K562 (cell line): Measurements from ENCODE around the gene NCAM2. TPM values are rescaled to one million over a fixed set of nuclear protein-coding genes. Genes with fewer than 3 reads are reported as not detected.

ENCODE experiments used
- ATAC-seq: fragments of 200-7000 bp; cut with Tn5 transposase; 3 replicates; pipeline ENCODE4 v1.9.1; 2020; ENCODE audit warnings: moderate library complexity
- BruUV-seq: library from RNA; stranded (reverse); fragments of 400-500 nt; replicated peaks from 2 replicates; lab custom pipeline; 2021; lab: Mats Ljungman, UMichigan
- CTCF ChIA-PET: fragments of 300-600 bp; formaldehyde crosslinking; extraction: SDS; loops from one replicate; lab custom pipeline; 2021; ENCODE audit warnings: low intra/inter-chr PET ratio; lab: Yijun Ruan, JAX
- POLR2A ChIA-PET: fragments of 300-600, 350-650 bp; sonication (Branson Sonifier 250); formaldehyde crosslinking; extraction: SDS; loops from one replicate; lab custom pipeline; 2021; ENCODE audit warnings: antibody characterized with exemption, inconsistent platforms; lab: Yijun Ruan, JAX
- DNase-seq, 4 experiments: peaks; one replicate each; pipeline versions ENCODE4 v3.0.0 to v3.0.0-alpha.2; 2011 to 2018; ENCODE audit warnings: low spot score in 3 of 4, mixed read lengths in 3 of 4; ENCODE audit errors: extremely low read depth in 1 of 4
- FAIRE-seq: peaks from 2 replicates; lab custom pipeline; 2011; peaks lifted over from hg19 to GRCh38; lab: Jason Lieb, UNC
- H2AFZ ChIP-seq: 2 replicates; pipeline ENCODE4 v1.6.0; 2011; ENCODE audit warnings: low read depth, low read length, control low read depth, inconsistent platforms
- H3K27ac ChIP-seq: fragments of 200-600 bp; 3 replicates; pipeline ENCODE4 v1.8.0; 2011; ENCODE audit warnings: low read depth, mild to moderate bottlenecking, control low read depth, inconsistent platforms, low read length, moderate library complexity, mixed read lengths; ENCODE audit errors: extremely low read depth
- H3K27me3 ChIP-seq, 2 experiments: fragments of 300-600 bp in 1 of 2; 2 replicates in 1 of 2; 3 replicates in 1 of 2; pipeline versions ENCODE4 v1.6.0 to v1.8.0; 2011; ENCODE audit warnings: inconsistent platforms in 2 of 2, low read length in 2 of 2, mild to moderate bottlenecking in 1 of 2, mixed read lengths in 1 of 2, moderate library complexity in 1 of 2; ENCODE audit not compliant: control insufficient read depth in 2 of 2, insufficient read depth in 2 of 2
- H3K36me3 ChIP-seq: fragments of 300-600 bp; 3 replicates; pipeline ENCODE4 v1.8.0; 2011; ENCODE audit warnings: mild to moderate bottlenecking, low read length, inconsistent platforms; ENCODE audit not compliant: control insufficient read depth, insufficient read depth
- H3K4me1 ChIP-seq, 2 experiments: fragments of 200-600 bp in 1 of 2; replicated peaks in 1 of 2; 2 replicates in 1 of 2; 3 replicates in 1 of 2; pipeline versions ENCODE4 v1.5.1 to v1.8.0; 2011; ENCODE audit warnings: inconsistent platforms in 2 of 2, low read length in 2 of 2, mild to moderate bottlenecking in 1 of 2, mixed read lengths in 1 of 2, moderate library complexity in 1 of 2; ENCODE audit not compliant: control insufficient read depth in 2 of 2, insufficient read depth in 2 of 2
- H3K4me2 ChIP-seq: 2 replicates; pipeline ENCODE4 v1.6.1; 2011; ENCODE audit warnings: low read length, control low read depth, inconsistent platforms, mixed read lengths; ENCODE audit not compliant: insufficient read depth
- H3K4me3 ChIP-seq: fragments of 200-600 bp; sonication (generic), shearing (Covaris generic); 2 replicates; pipeline ENCODE4 v1.5.1; 2016; ENCODE audit warnings: control low read depth, inconsistent platforms
- H3K79me2 ChIP-seq: fragments of 200-600 bp; 3 replicates; pipeline ENCODE4 v1.8.0; 2011; ENCODE audit warnings: low read length, inconsistent platforms; ENCODE audit not compliant: control insufficient read depth, insufficient read depth
- H3K9ac ChIP-seq, 2 experiments: 2 replicates each; pipeline versions ENCODE4 v1.6.0 to v1.6.1; 2011; ENCODE audit warnings: low read depth in 2 of 2, low read length in 2 of 2, control low read depth in 1 of 2, inconsistent platforms in 1 of 2, mild to moderate bottlenecking in 1 of 2, mixed read lengths in 1 of 2; ENCODE audit not compliant: insufficient read depth in 1 of 2
- H3K9me1 ChIP-seq: one replicate; pipeline ENCODE4 v1.6.0; 2011; ENCODE audit warnings: inconsistent platforms, mild to moderate bottlenecking, low read length, moderate library complexity; ENCODE audit not compliant: control insufficient read depth, insufficient read depth
- H3K9me3 ChIP-seq: replicated peaks from 2 replicates; pipeline ENCODE4 v1.5.1; 2011; ENCODE audit warnings: low read depth, low read length, inconsistent platforms; ENCODE audit not compliant: control insufficient read depth, insufficient read depth
- H4K20me1 ChIP-seq: replicated peaks from 2 replicates; pipeline ENCODE4 v1.6.1; 2011; ENCODE audit warnings: low read length, inconsistent platforms, mixed read lengths; ENCODE audit not compliant: control insufficient read depth, insufficient read depth
- ATF1 ChIP-seq, 2 experiments: fragments of 450-650 bp in 1 of 2; IDR thresholded peaks; 2 replicates each; pipeline ENCODE4 v1.6.1; 2016; ENCODE audit warnings: missing compliant biosample characterization in 1 of 2, missing genetic modification characterization in 1 of 2
- ATF7 ChIP-seq: fragments of 450-650 bp; IDR thresholded peaks from 2 replicates; pipeline ENCODE4 v1.7.1; 2014; ENCODE audit warnings: mild to moderate bottlenecking, moderate library complexity
- CBX8 ChIP-seq: fragments of 200-600 bp; sonication (generic); IDR thresholded peaks from 2 replicates; pipeline ENCODE4 v1.6.1; 2012; ENCODE audit warnings: borderline replicate concordance, mixed run types, low read depth, mild to moderate bottlenecking, moderate library complexity, mixed read lengths, low read length, control low read depth, inconsistent platforms; ENCODE audit not compliant: poor library complexity, severe bottlenecking; ENCODE audit errors: extremely low read depth
- CHD4 ChIP-seq: fragments of 200-600 bp; sonication (generic); IDR thresholded peaks from 3 replicates; pipeline ENCODE4 v1.6.1; 2012; ENCODE audit warnings: low read depth, mild to moderate bottlenecking, mixed read lengths, low read length, inconsistent platforms; ENCODE audit not compliant: insufficient read depth, insufficient replicate concordance, poor library complexity, severe bottlenecking
- FOSL1 ChIP-seq: fragments of 200-800 bp; sonication (Bioruptor generic); conservative IDR thresholded peaks from 2 replicates; pipeline ENCODE4 v1.6.1; 2016; ENCODE audit warnings: missing genetic modification characterization, missing compliant biosample characterization
- RBM39 ChIP-seq: fragments of 200-400 bp; formaldehyde crosslinking; optimal IDR thresholded peaks from 2 replicates; pipeline ENCODE3; 2018; ENCODE audit warnings: low read depth, low read length
- RNF219 ChIP-seq: fragments of 250-450 bp; sonication (Bioruptor Pico); IDR thresholded peaks from 2 replicates; pipeline ENCODE4 v1.5.0; 2022; ENCODE audit warnings: mild to moderate bottlenecking
- TFE3 ChIP-seq: fragments of 450-650 bp; formaldehyde crosslinking; IDR thresholded peaks from 2 replicates; pipeline ENCODE4 v1.4.0; 2020; ENCODE audit warnings: mild to moderate bottlenecking, mixed read lengths
- VEZF1 ChIP-seq: fragments of 200-800 bp; sonication (Bioruptor generic); IDR thresholded peaks from 2 replicates; pipeline ENCODE4 v1.6.1; 2017; ENCODE audit warnings: missing genetic modification characterization, missing compliant biosample characterization
- ZNF830 ChIP-seq: fragments of 250-450 bp; sonication (Bioruptor Pico); IDR thresholded peaks from 2 replicates; pipeline ENCODE4 v1.5.0; 2021; ENCODE audit warnings: mild to moderate bottlenecking
- WGBS: fragments of 100-300 bp; shearing (Covaris generic); methylation state at CpG from one replicate; pipeline ENCODE4 v1.1.6; 2016; ENCODE audit warnings: low coverage, mixed read lengths; ENCODE audit not compliant: insufficient coverage; ENCODE audit errors: missing lambda C conversion rate; 5-methylcytosine and 5-hydroxymethylcytosine counted together
- in situ Hi-C: fragments of 300-500 bp; cut with MboI; formaldehyde crosslinking; loops from 4 replicates; pipeline ENCODE4 v1.15.0; 2018; ENCODE audit warnings: inconsistent platforms, mixed read lengths
- intact Hi-C: fragments of 100-400 bp; cut with micrococcal nuclease; formaldehyde crosslinking; loops from 2 replicates; pipeline ENCODE4 v1.14.2; 2022
- polyA plus RNA-seq, 8 experiments: library from polyadenylated mRNA; depleted of rRNA in 4 of 8; stranded (reverse) in 5 of 8; unstranded in 3 of 8; fragments of >200 nt; fragmentation: Nextera tagmentation in 2 of 8; fragmentation: Illumina TruSeq in 1 of 8; extraction: Ambion mirVana in 2 of 8; extraction: Trizol in 1 of 8; gene quantifications; 2 replicates each; pipeline versions ENCODE4 v1.2.1 to v1.2.3, GENCODE V29; 2011 to 2014; ENCODE audit warnings: inconsistent platforms in 1 of 8, missing spikeins in 1 of 8
- total RNA-seq, 7 experiments: library from RNA; depleted of rRNA in 6 of 7; stranded (reverse); fragments of >200 nt in 6 of 7; fragmentation: Illumina TruSeq in 2 of 7; extraction: Trizol in 2 of 7; gene quantifications; 2 replicates each; pipeline versions ENCODE4 v1.2.1 to v1.2.3, GENCODE V29; 2011 to 2021; ENCODE audit warnings: low replicate concordance in 1 of 7
- TF ChIP-seq, protein P1 (sequence below): fragments of 250-450 bp; sonication (Bioruptor Pico); IDR thresholded peaks from 2 replicates; pipeline ENCODE4 v1.4.0; 2020; ENCODE audit warnings: mild to moderate bottlenecking
- TF ChIP-seq, protein P2 (sequence below): fragments of 250-450 bp; sonication (Bioruptor Pico); IDR thresholded peaks from 2 replicates; pipeline ENCODE4 v1.8.0; 2022; ENCODE audit warnings: moderate library complexity, mild to moderate bottlenecking, inconsistent platforms

NCAM2 gene
- total and polyA plus RNA-seq, 9 of the 15 experiments (the other 6 are each of a cell fraction or from before 2014, with no cell fraction given), result 14.0 to 58.2 (median 27.8) TPM

GRCh38 chr21:21045518-21045917 lies 47.3 kb downstream of the NCAM2 start:
- H3K9ac ChIP-seq, result no peak overlapping the region
- no peak overlapping the region; the same call in 2 of the 3 replicates for H3K27ac ChIP-seq
- ATAC-seq (no peak; the same call in 2 of the 3 replicates), FAIRE-seq (no peak), DNase-seq (no peak)
- in situ Hi-C loops (no loop called here), intact Hi-C loops (no loop called here)
- H3K36me3 ChIP-seq, result no peaks in the 10 kb centered on the region
- no peaks in the 10 kb centered on the region for H3K9me1 ChIP-seq
- CTCF ChIA-PET, result no interaction called here
- no peak overlapping the region for H3K4me2 ChIP-seq
- H3K4me3 ChIP-seq, result no peak overlapping the region
- H4K20me1 ChIP-seq, result no peaks in the 10 kb centered on the region
- no peak overlapping the region for H2AFZ ChIP-seq
- BruUV-seq, result no TSS peak
- H3K27me3 ChIP-seq, result no peaks in the 10 kb centered on the region
- POLR2A ChIA-PET, result no interaction called here
- no peaks in the 10 kb centered on the region for H3K9me3 ChIP-seq
- peaks cover 0 to 4% of the 10 kb centered on the region in 2 experiments; a peak in 2 of 5 replicates for H3K4me1 ChIP-seq
- 22% methylated on average over 3 of the region's 3 CpGs for WGBS
- no peaks in the 10 kb centered on the region for H3K79me2 ChIP-seq
- no peak for TF ChIP-seq VEZF1 (CRISPR knock-in tag)
- peak; percentile 70 for TF ChIP-seq TFE3
- TF ChIP-seq, protein P1, sequence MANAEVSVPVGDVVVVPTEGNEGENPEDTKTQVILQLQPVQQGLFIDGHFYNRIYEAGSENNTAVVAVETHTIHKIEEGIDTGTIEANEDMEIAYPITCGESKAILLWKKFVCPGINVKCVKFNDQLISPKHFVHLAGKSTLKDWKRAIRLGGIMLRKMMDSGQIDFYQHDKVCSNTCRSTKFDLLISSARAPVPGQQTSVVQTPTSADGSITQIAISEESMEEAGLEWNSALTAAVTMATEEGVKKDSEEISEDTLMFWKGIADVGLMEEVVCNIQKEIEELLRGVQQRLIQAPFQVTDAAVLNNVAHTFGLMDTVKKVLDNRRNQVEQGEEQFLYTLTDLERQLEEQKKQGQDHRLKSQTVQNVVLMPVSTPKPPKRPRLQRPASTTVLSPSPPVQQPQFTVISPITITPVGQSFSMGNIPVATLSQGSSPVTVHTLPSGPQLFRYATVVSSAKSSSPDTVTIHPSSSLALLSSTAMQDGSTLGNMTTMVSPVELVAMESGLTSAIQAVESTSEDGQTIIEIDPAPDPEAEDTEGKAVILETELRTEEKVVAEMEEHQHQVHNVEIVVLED (CRISPR knock-in tag), result no peak
- TF ChIP-seq ATF1 (CRISPR knock-in tag; IDR thresholded peaks at IDR 0.05), result no peak
- TF ChIP-seq ATF1 (tag; IDR thresholded peaks at IDR 0.05), result peak; percentile 50
- no peak for TF ChIP-seq RBM39
- no peak for TF ChIP-seq RNF219 (CRISPR knock-in tag)
- TF ChIP-seq CHD4, result no peak
- TF ChIP-seq CBX8, result no peak
- TF ChIP-seq ZNF830 (CRISPR knock-in tag), result no peak
- no peak for TF ChIP-seq ATF7
- 0 out of 2 replicates have a peak, but pooled peaks have one; percentile 23 for TF ChIP-seq FOSL1
- TF ChIP-seq, protein P2, sequence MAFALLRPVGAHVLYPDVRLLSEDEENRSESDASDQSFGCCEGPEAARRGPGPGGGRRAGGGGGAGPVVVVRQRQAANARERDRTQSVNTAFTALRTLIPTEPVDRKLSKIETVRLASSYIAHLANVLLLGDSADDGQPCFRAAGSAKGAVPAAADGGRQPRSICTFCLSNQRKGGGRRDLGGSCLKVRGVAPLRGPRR (CRISPR knock-in tag), result no peak
